A549 (cell line): ENCODE results near the gene DST.

Experiments used
- CHD2 ChIP-seq: fragments of 150-350 bp; IDR thresholded peaks from 2 replicates; pipeline ENCODE4 v1.6.1; 2014; ENCODE audit warnings: low read length; ENCODE audit not compliant: partially characterized antibody
- HOXA7 ChIP-seq: fragments of 250-450 bp; sonication (Bioruptor Pico); IDR thresholded peaks from 2 replicates; pipeline ENCODE4 v1.5.0; 2020; ENCODE audit warnings: mild to moderate bottlenecking, moderate library complexity
- MYC ChIP-seq: IDR thresholded peaks from 2 replicates; pipeline ENCODE4 v1.6.1; 2012; ENCODE audit warnings: mild to moderate bottlenecking, inconsistent platforms, low read length, improper control_type of control experiment, borderline replicate concordance
- POLR2A ChIP-seq: IDR thresholded peaks from 2 replicates; pipeline ENCODE4 v1.6.1; 2012; ENCODE audit warnings: mild to moderate bottlenecking, low read length
- TF ChIP-seq, protein P1 (sequence below): IDR thresholded peaks from 2 replicates; pipeline ENCODE4 v1.6.1; 2012

DNA sequence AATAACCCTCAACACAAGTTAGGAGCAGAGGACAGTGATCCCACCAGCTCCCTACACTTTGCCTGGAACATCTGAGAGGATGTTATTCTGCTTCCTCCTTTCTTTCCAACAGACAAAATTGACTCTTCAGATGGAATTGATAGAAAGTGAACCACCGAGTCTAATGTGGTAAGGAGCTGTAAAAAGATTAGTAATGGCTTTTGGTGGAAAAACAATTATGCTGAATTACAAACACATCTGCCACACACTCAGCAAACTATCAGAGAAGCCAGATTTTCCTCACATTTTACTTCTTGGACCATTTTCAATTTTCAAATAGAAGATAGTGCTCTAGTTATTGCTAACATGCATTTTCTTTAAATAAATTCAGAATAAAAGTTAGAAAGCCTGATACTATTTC, 223.5 kb downstream of the DST start:
- TF ChIP-seq, protein P1, sequence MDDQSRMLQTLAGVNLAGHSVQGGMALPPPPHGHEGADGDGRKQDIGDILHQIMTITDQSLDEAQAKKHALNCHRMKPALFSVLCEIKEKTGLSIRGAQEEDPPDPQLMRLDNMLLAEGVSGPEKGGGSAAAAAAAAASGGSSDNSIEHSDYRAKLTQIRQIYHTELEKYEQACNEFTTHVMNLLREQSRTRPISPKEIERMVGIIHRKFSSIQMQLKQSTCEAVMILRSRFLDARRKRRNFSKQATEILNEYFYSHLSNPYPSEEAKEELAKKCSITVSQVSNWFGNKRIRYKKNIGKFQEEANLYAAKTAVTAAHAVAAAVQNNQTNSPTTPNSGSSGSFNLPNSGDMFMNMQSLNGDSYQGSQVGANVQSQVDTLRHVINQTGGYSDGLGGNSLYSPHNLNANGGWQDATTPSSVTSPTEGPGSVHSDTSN = no peak
- TF ChIP-seq POLR2A (no peak), MYC (no peak), CHD2 (no peak), HOXA7 (CRISPR knock-in tag) (no peak)
